Measurements from ENCODE around the gene MTMR10.
A peak's percentile ranks its signal among the peaks of the same experiment; 100 is the strongest.

The MTMR10 gene

GRCh38 chr15:30956216-30957124, 35.0 kb downstream of the MTMR10 start:
- DNase-seq, result no peak

GRCh38 chr15:30954674-30955073, 36.8 kb downstream of the MTMR10 start:
- DNase-seq, result no peak

- no peak for DNase-seq
These were observed 37.6 kb downstream of the MTMR10 start for GRCh38 chr15:30953731-30954378.

- DNase-seq, result no peak
These were observed 38.2 kb downstream of the MTMR10 start for GRCh38 chr15:30953183-30953582.

GRCh38 chr15:30943654-30944335, 47.6 kb downstream of the MTMR10 start:
- no peak for DNase-seq

- no peak for DNase-seq
These were observed 49.9 kb downstream of the MTMR10 start for GRCh38 chr15:30941520-30941919.

- DNase-seq, result no peak
These were observed 51.1 kb downstream of the MTMR10 start for GRCh38 chr15:30940359-30940758.

GRCh38 chr15:30939161-30939560, 52.3 kb downstream of the MTMR10 start:
- no peak for DNase-seq

- no peak for DNase-seq
These were observed 58.1 kb downstream of the MTMR10 start for GRCh38 chr15:30933293-30933692.

- DNase-seq, result no peak
These were observed 61.0 kb downstream of the MTMR10 start for GRCh38 chr15:30930422-30930821.

GRCh38 chr15:30929982-30930381, 61.4 kb downstream of the MTMR10 start:
- DNase-seq, result no peak

GRCh38 chr15:30929064-30929669, 62.3 kb downstream of the MTMR10 start:
- DNase-seq, result no peak

GRCh38 chr15:30928076-30928475, 63.4 kb downstream of the MTMR10 start:
- DNase-seq, result no peak

- no peak for DNase-seq
These were observed 64.2 kb downstream of the MTMR10 start for GRCh38 chr15:30927148-30927761.

- DNase-seq, result no peak
These were observed 65.3 kb downstream of the MTMR10 start for GRCh38 chr15:30926161-30926560.

- DNase-seq, result no peak
These were observed 65.7 kb downstream of the MTMR10 start for GRCh38 chr15:30925686-30926085.

- no peak for DNase-seq
These were observed 67.1 kb downstream of the MTMR10 start for GRCh38 chr15:30924353-30924752.

GRCh38 chr15:30923429-30923828, 68.0 kb downstream of the MTMR10 start:
- DNase-seq, result no peak

- DNase-seq, result peak; percentile 63
These were observed 68.7 kb downstream of the MTMR10 start for GRCh38 chr15:30922480-30923311.

- no peak for DNase-seq
These were observed 69.5 kb downstream of the MTMR10 start for GRCh38 chr15:30921781-30922479.

GRCh38 chr15:30921106-30921505, 70.3 kb downstream of the MTMR10 start:
- DNase-seq, result no peak

Measured in right hindlimb (tissue), 1 donor.